MM.1S (cell line): Measurements from ENCODE around the gene ACRBP.

Experiments used
- DNase-seq: peaks from one replicate; pipeline ENCODE4 v3.0.0-alpha.2; 2015
- H2AFZ ChIP-seq: fragments of 300-600 bp; sonication (generic); 2 replicates; pipeline ENCODE4 v1.6.0; 2016; ENCODE audit warnings: antibody characterized with exemption, low read length
- H3F3A ChIP-seq: fragments of 300-600 bp; sonication (generic); 2 replicates; pipeline ENCODE4 v1.6.1; 2016; ENCODE audit warnings: mild to moderate bottlenecking, antibody characterized with exemption, low read length, moderate library complexity, mixed read lengths; ENCODE audit not compliant: insufficient read depth
- H3K27ac ChIP-seq: fragments of 300-600 bp; sonication (generic); 2 replicates; pipeline ENCODE4 v1.5.1; 2016; ENCODE audit warnings: mild to moderate bottlenecking, low read length
- H3K27me3 ChIP-seq: fragments of 300-600 bp; sonication (generic); replicated peaks from 2 replicates; pipeline ENCODE4 v1.6.0; 2016; ENCODE audit warnings: low read length; ENCODE audit not compliant: insufficient read depth
- H3K36me3 ChIP-seq: fragments of 300-600 bp; sonication (generic); replicated peaks from 2 replicates; pipeline ENCODE4 v1.6.1; 2016; ENCODE audit warnings: mild to moderate bottlenecking, low read length, mixed read lengths; ENCODE audit not compliant: insufficient read depth
- H3K4me1 ChIP-seq: fragments of 300-600 bp; sonication (generic); 2 replicates; pipeline ENCODE4 v1.6.1; 2016; ENCODE audit warnings: low read length, mixed read lengths
- H3K4me2 ChIP-seq: fragments of 300-600 bp; sonication (generic); 2 replicates; pipeline ENCODE4 v1.6.0; 2016; ENCODE audit warnings: low read depth, low read length
- H3K4me3 ChIP-seq: fragments of 300-600 bp; sonication (generic); 2 replicates; pipeline ENCODE4 v1.5.1; 2016; ENCODE audit warnings: low read length, mixed read lengths
- H3K79me2 ChIP-seq: fragments of 300-600 bp; sonication (generic); 2 replicates; pipeline ENCODE4 v1.6.1; 2016; ENCODE audit warnings: mixed run types, low read length, mixed read lengths
- H3K9ac ChIP-seq: fragments of 300-600 bp; sonication (generic); 2 replicates; pipeline ENCODE4 v1.6.1; 2016; ENCODE audit warnings: low read length, mixed read lengths
- H3K9me2 ChIP-seq: fragments of 300-600 bp; sonication (generic); replicated peaks from 2 replicates; pipeline ENCODE4 v1.6.1; 2016; ENCODE audit warnings: mild to moderate bottlenecking, low read length, mixed read lengths; ENCODE audit not compliant: insufficient read depth
- H3K9me3 ChIP-seq: fragments of 300-600 bp; sonication (generic); replicated peaks from 2 replicates; pipeline ENCODE4 v1.6.1; 2016; ENCODE audit warnings: mild to moderate bottlenecking, low read length, mixed read lengths; ENCODE audit not compliant: insufficient read depth
- H4K20me1 ChIP-seq: fragments of 300-600 bp; sonication (generic); 2 replicates; pipeline ENCODE4 v1.6.1; 2016; ENCODE audit warnings: mild to moderate bottlenecking, low read length, moderate library complexity, mixed read lengths; ENCODE audit not compliant: insufficient read depth
- CTCF ChIP-seq: fragments of 300-600 bp; sonication (generic); IDR thresholded peaks from 2 replicates; pipeline ENCODE4 v1.5.1; 2016; ENCODE audit warnings: antibody characterized with exemption, low read length, mixed read lengths
- EZH2 ChIP-seq: fragments of 300-600 bp; sonication (generic); optimal IDR thresholded peaks from 2 replicates; pipeline ENCODE3; 2017; ENCODE audit warnings: low read depth, mild to moderate bottlenecking, antibody characterized with exemption, low read length, mixed read lengths
- EZH2phosphoT487 ChIP-seq: fragments of 300-600 bp; sonication (generic); IDR thresholded peaks from 2 replicates; pipeline ENCODE4 v1.6.1; 2018; ENCODE audit warnings: antibody characterized with exemption, low read length

The ACRBP gene

GRCh38 chr12:6666211-6666610 is 19.0 kb upstream of the ACRBP start:
- Histone ChIP-seq H3K27me3 (no peaks in the 10 kb centered on the region), H3K27ac (no peak overlapping the region)

GRCh38 chr12:6664902-6665301 is 17.7 kb upstream of the ACRBP start:
- H3K36me3 ChIP-seq, result peaks cover 8% of the 10 kb centered on the region; the same call in 1 of the 2 replicates
- no peaks in the 10 kb centered on the region for H4K20me1 ChIP-seq
- H3K4me3 ChIP-seq, result no peak overlapping the region
- no peaks in the 10 kb centered on the region for H3K9me3 ChIP-seq
- H3K27ac ChIP-seq, result no peak overlapping the region
- no peak for TF ChIP-seq EZH2phosphoT487
- no peak for TF ChIP-seq EZH2
- no peak for TF ChIP-seq CTCF
- no peak overlapping the region for H2AFZ ChIP-seq
- no peak overlapping the region for H3K4me2 ChIP-seq
- no peak for DNase-seq
- no peak overlapping the region for H3K9ac ChIP-seq
- peaks cover 11% of the 10 kb centered on the region for H3K4me1 ChIP-seq
- peaks cover 15% of the 10 kb centered on the region for H3K79me2 ChIP-seq
- peaks cover 10% of the 10 kb centered on the region; the same call in 1 of the 2 replicates for H3F3A ChIP-seq
- H3K27me3 ChIP-seq, result no peaks in the 10 kb centered on the region
- no peaks in the 10 kb centered on the region for H3K9me2 ChIP-seq

More at GRCh38 chr12:6666211-6666610, 19.0 kb upstream of the ACRBP start:
- Histone ChIP-seq H4K20me1 (no peaks in the 10 kb centered on the region), H3F3A (peaks cover 10% of the 10 kb centered on the region; the same call in 1 of the 2 replicates), H3K9me3 (no peaks in the 10 kb centered on the region), H3K9ac (no peak overlapping the region), H3K4me1 (peaks cover 11% of the 10 kb centered on the region), H3K9me2 (no peaks in the 10 kb centered on the region), H3K36me3 (peaks cover 20% of the 10 kb centered on the region; the same call in 1 of the 2 replicates), H3K4me2 (no peak overlapping the region), H2AFZ (no peak overlapping the region), H3K4me3 (no peak overlapping the region), H3K79me2 (peaks cover 15% of the 10 kb centered on the region)
- TF ChIP-seq CTCF (no peak), EZH2 (no peak), EZH2phosphoT487 (no peak)
- no peak for DNase-seq

- no peaks in the 10 kb centered on the region for H4K20me1 ChIP-seq
- peaks cover 11% of the 10 kb centered on the region for H3K4me1 ChIP-seq
These were observed 15.9 kb upstream of the ACRBP start, which contains the start of gene ING4 for GRCh38 chr12:6662906-6663742. ING4 (minus strand) TSS chr12:6663119; CDS start chr12:6663101, 18 bp downstream.

More at GRCh38 chr12:6662906-6663742, 15.9 kb upstream of the ACRBP start, which contains the start of gene ING4:
- Histone ChIP-seq H3K79me2 (peaks cover 15% of the 10 kb centered on the region), H2AFZ (peak within 1 kb of the TSS; percentile 96), H3K4me3 (peak within 1 kb of the TSS; percentile 96), H3K27ac (peak within 1 kb of the TSS; percentile 63), H3K36me3 (no peaks in the 10 kb centered on the region; the same call in 1 of the 2 replicates), H3K9me2 (no peaks in the 10 kb centered on the region), H3K27me3 (no peaks in the 10 kb centered on the region), H3F3A (peaks cover 10% of the 10 kb centered on the region; the same call in 1 of the 2 replicates), H3K4me2 (peak within 1 kb of the TSS; percentile 84), H3K9me3 (no peaks in the 10 kb centered on the region), H3K9ac (peak within 1 kb of the TSS; percentile 57)
- DNase-seq, result peak; percentile 100
- TF ChIP-seq CTCF (no peak), EZH2 (no peak), EZH2phosphoT487 (no peak)
